ENCODE data around the gene BCL2L2. TPM values are rescaled to one million over a fixed set of nuclear protein-coding genes. Genes with fewer than 3 reads are reported as not detected.

BCL2L2 gene
- total and polyA plus RNA-seq, 9 donors, result 17.0 to 38.7 (median 31.7) TPM

- TF ChIP-seq EP300 (IDR thresholded peaks at IDR 0.05) (peak; percentile 74), POLR2A (IDR thresholded peaks at IDR 0.05) (peak; percentile 70), CTCF (IDR thresholded peaks at IDR 0.05) (no peak)
- peak; percentile 99 to 100 (median 99) for DNase-seq
- Histone ChIP-seq H3K27me3 (no peaks in the 10 kb centered on the region), H3K4me1 (ENCODE audit: insufficient read depth) (peaks cover 10% of the 10 kb centered on the region), H3K9me3 (no peaks in the 10 kb centered on the region), H3K36me3 (no peaks in the 10 kb centered on the region), H3K4me3 (peak within 1 kb of the TSS; percentile 81), H3K27ac (peak within 1 kb of the TSS; percentile 74 to 98)
- intact Hi-C loops (cut with DNase I), result loop anchor here (1.0 to 10.0 kb wide), 6 partner anchors 18 to 244 kb away; partner anchors contain the start of genes NGDN (in 3 of the 4), PPP1R3E (in 2 of the 4), AP1G2 (in 1 of the 4) and THTPA (in 1 of the 4)
- 2 to 6% (median 2%) methylated on average over 43 to 63 of the region's 63 CpGs for WGBS, 3 donors
Observed at GRCh38 chr14:23320584-23321571, 14.2 kb downstream of the BCL2L2 start, which contains the start of gene PABPN1. Gene PABPN1, plus strand, starts transcription at chr14:23321457. Its CDS starts 13 bp downstream, at chr14:23321470.

GRCh38 chr14:23321572-23322547, 15.2 kb downstream of the BCL2L2 start:
- TF ChIP-seq POLR2A (IDR thresholded peaks at IDR 0.05), result no peak
- TF ChIP-seq EP300 (IDR thresholded peaks at IDR 0.05), result no peak
- TF ChIP-seq CTCF (IDR thresholded peaks at IDR 0.05), result no peak
- peak overlapping the region; percentile 81 for H3K4me3 ChIP-seq
- no peaks in the 10 kb centered on the region for H3K9me3 ChIP-seq
- DNase-seq, result peak in 1 of 5 donors; percentile 70
- H3K27me3 ChIP-seq, result no peaks in the 10 kb centered on the region
- no peaks in the 10 kb centered on the region for H3K36me3 ChIP-seq
- H3K27ac ChIP-seq, result peak overlapping the region; percentile 67 to 76
- peaks cover 10% of the 10 kb centered on the region for H3K4me1 ChIP-seq (ENCODE audit: insufficient read depth)
- WGBS, 3 donors, result 1% methylated on average over 23 to 64 of the region's 64 CpGs
- intact Hi-C loops (cut with DNase I), result loop anchor here (2.0 to 10.0 kb wide), 5 partner anchors 19 to 243 kb away; partner anchors contain the start of genes NGDN (in 3 of the 4), PPP1R3E (in 2 of the 4), AP1G2 (in 1 of the 4) and THTPA (in 1 of the 4)

GRCh38 chr14:23322568-23323517, 16.2 kb downstream of the BCL2L2 start:
- 33 to 34% (median 33%) methylated on average over 10 of the region's 10 CpGs for WGBS, 3 donors
- peak overlapping the region in 1 of 2 donors; percentile 76 for H3K27ac ChIP-seq
- no peaks in the 10 kb centered on the region for H3K36me3 ChIP-seq
- no peaks in the 10 kb centered on the region for H3K27me3 ChIP-seq
- peak overlapping the region; percentile 81 for H3K4me3 ChIP-seq
- no peaks in the 10 kb centered on the region for H3K9me3 ChIP-seq
- DNase-seq, result no peak
- intact Hi-C loops (cut with DNase I), result loop anchor here (10.0 kb wide), 4 partner anchors 142 to 242 kb away; partner anchors contain the start of genes NGDN (in 3 of the 4), AP1G2 (in 1 of the 4), THTPA (in 1 of the 4) and ZFHX2 (in 1 of the 4)
- TF ChIP-seq CTCF (IDR thresholded peaks at IDR 0.05) (no peak), POLR2A (IDR thresholded peaks at IDR 0.05) (no peak), EP300 (IDR thresholded peaks at IDR 0.05) (no peak)
- H3K4me1 ChIP-seq (ENCODE audit: insufficient read depth), result peaks cover 10% of the 10 kb centered on the region
